ENCODE results near the gene PITPNM3. TPM values are rescaled to one million over a fixed set of nuclear protein-coding genes. Genes with fewer than 3 reads are reported as not detected.

PITPNM3 gene
- total RNA-seq, 1 donor from 2014 or later, result 15.6 TPM

GRCh38 chr17:6427279-6427781 is 129.0 kb downstream of the PITPNM3 start:
- Histone ChIP-seq H3K4me3 (no peak overlapping the region), H3K27me3 (no peaks in the 10 kb centered on the region), H3K9me3 (no peaks in the 10 kb centered on the region), H3K4me1 (no peaks in the 10 kb centered on the region), H3K27ac (no peak overlapping the region), H3K36me3 (no peaks in the 10 kb centered on the region)
- ATAC-seq (peak; percentile 53), DNase-seq (no peak)
- intact Hi-C loops (cut with DNase I), result no loop called here
- TF ChIP-seq CTCF (IDR thresholded peaks at IDR 0.05), result no peak

- no peak for ATAC-seq
- Histone ChIP-seq H3K27ac (no peak overlapping the region), H3K9me3 (no peaks in the 10 kb centered on the region), H3K4me1 (no peaks in the 10 kb centered on the region), H3K4me3 (no peak overlapping the region), H3K36me3 (no peaks in the 10 kb centered on the region), H3K27me3 (no peaks in the 10 kb centered on the region)
- no peak for DNase-seq
- intact Hi-C loops (cut with DNase I), result no loop called here
- TF ChIP-seq CTCF (IDR thresholded peaks at IDR 0.05), result no peak
Measured at GRCh38 chr17:6426356-6427101, 129.8 kb downstream of the PITPNM3 start.

GRCh38 chr17:6425407-6425806 is 130.9 kb downstream of the PITPNM3 start:
- TF ChIP-seq CTCF (IDR thresholded peaks at IDR 0.05), result no peak
- H3K27ac ChIP-seq, result no peak overlapping the region
- no peaks in the 10 kb centered on the region for H3K36me3 ChIP-seq
- H3K9me3 ChIP-seq, result no peaks in the 10 kb centered on the region
- ATAC-seq (no peak), DNase-seq (no peak)
- H3K27me3 ChIP-seq, result no peaks in the 10 kb centered on the region
- no peak overlapping the region for H3K4me3 ChIP-seq
- intact Hi-C loops (cut with DNase I), result no loop called here
- no peaks in the 10 kb centered on the region for H3K4me1 ChIP-seq

GRCh38 chr17:6423931-6424330 is 132.4 kb downstream of the PITPNM3 start:
- intact Hi-C loops (cut with DNase I), result no loop called here
- no peaks in the 10 kb centered on the region for H3K4me1 ChIP-seq
- H3K27ac ChIP-seq, result no peak overlapping the region
- H3K9me3 ChIP-seq, result no peaks in the 10 kb centered on the region
- ATAC-seq (no peak), DNase-seq (peak; percentile 51)
- H3K27me3 ChIP-seq, result no peaks in the 10 kb centered on the region
- no peaks in the 10 kb centered on the region for H3K36me3 ChIP-seq
- no peak for TF ChIP-seq CTCF (IDR thresholded peaks at IDR 0.05)
- no peak overlapping the region for H3K4me3 ChIP-seq

- Histone ChIP-seq H3K27ac (no peak overlapping the region), H3K27me3 (no peaks in the 10 kb centered on the region), H3K36me3 (no peaks in the 10 kb centered on the region), H3K4me3 (no peak overlapping the region), H3K4me1 (no peaks in the 10 kb centered on the region), H3K9me3 (no peaks in the 10 kb centered on the region)
- TF ChIP-seq CTCF (IDR thresholded peaks at IDR 0.05), result no peak
- DNase-seq (peak; percentile 36), ATAC-seq (no peak)
- intact Hi-C loops (cut with DNase I), result no loop called here
Measured at GRCh38 chr17:6422654-6423241, 133.6 kb downstream of the PITPNM3 start.

Measured in upper lobe of right lung (tissue), 1 donor.